ENCODE data around the gene C17orf50. TPM values are rescaled to one million over a fixed set of nuclear protein-coding genes. Genes with fewer than 3 reads are reported as not detected.

The C17orf50 gene
- not detected in 2 replicates for total RNA-seq

GRCh38 chr17:35760587-35760986 is at the start of gene C17orf50:
C17orf50 (plus strand) TSS chr17:35760887; CDS start chr17:35760942, 55 bp downstream.

GRCh38 chr17:35731239-35731916 is 29.3 kb upstream of the C17orf50 start, which contains the start of gene RASL10B:
RASL10B (plus strand) TSS chr17:35731639; CDS start chr17:35735185, 3,546 bp downstream.

GRCh38 chr17:35752945-35753764 is 7.5 kb upstream of the C17orf50 start, which contains the start of gene GAS2L2:
GAS2L2 (minus strand) TSS chr17:35753239; CDS start chr17:35752850, 389 bp downstream.

GRCh38 chr17:35795007-35795870 is 34.6 kb downstream of the C17orf50 start, which contains the start of gene MMP28:
MMP28 (minus strand) TSS chr17:35795641; CDS start chr17:35795377, 264 bp downstream.

GRCh38 chr17:35808962-35809854 is 48.5 kb downstream of the C17orf50 start, which contains the start of gene TAF15:
TAF15 (plus strand) TSS chr17:35809484; CDS start chr17:35809570, 86 bp downstream.

Other genes with a start within 250 kb of the C17orf50 start
- not detected in 2 replicates for gene SLFN12L, start 223.2 kb upstream of the C17orf50 start, total RNA-seq
- not detected in 2 replicates for gene SLFN14, start 200.1 kb upstream of the C17orf50 start, total RNA-seq
- 3.1 and 3.4 TPM in 2 replicates for gene PEX12, start 182.3 kb upstream of the C17orf50 start, total RNA-seq
- 126 and 137 TPM in 2 replicates for gene AP2B1, start 173.6 kb upstream of the C17orf50 start, total RNA-seq
- 2.8 and 9.0 TPM in 2 replicates for gene RASL10B, start 29.2 kb upstream of the C17orf50 start, total RNA-seq
- not detected in 2 replicates for gene GAS2L2, start 7.6 kb upstream of the C17orf50 start, total RNA-seq
- gene MMP28, start 34.8 kb downstream of the C17orf50 start, total RNA-seq = 0.49 and 1.3 TPM in 2 replicates
- 31.1 and 51.2 TPM in 2 replicates for gene TAF15, start 48.6 kb downstream of the C17orf50 start, total RNA-seq
- not detected in 2 replicates for gene HEATR9, start 108.0 kb downstream of the C17orf50 start, total RNA-seq
- not detected in 2 replicates for gene CCL5, start 119.5 kb downstream of the C17orf50 start, total RNA-seq
- 0.25 and 1.3 TPM in 2 replicates for gene RDM1, start 169.9 kb downstream of the C17orf50 start, total RNA-seq
- gene LYZL6, start 182.8 kb downstream of the C17orf50 start, total RNA-seq = not detected in 2 replicates
- not detected in 2 replicates for gene CCL16, start 220.6 kb downstream of the C17orf50 start, total RNA-seq
- gene CCL14, start 225.8 kb downstream of the C17orf50 start, total RNA-seq = not detected in 2 replicates
- not detected in 2 replicates for gene CCL15, start 240.7 kb downstream of the C17orf50 start, total RNA-seq

All from mesangial cell (primary cell).